CD4-positive, alpha-beta T cell treated with Interleukin-4 for 4 hours (primary cell): ENCODE results near the gene PIGR.
A peak's percentile ranks its signal among the peaks of the same experiment; 100 is the strongest.

Experiments used
- DNase-seq: peaks from one replicate; pipeline ENCODE4 v3.0.0-alpha.2; 2020

Gene PIGR

GRCh38 chr1:206909161-206909882 is 36.9 kb downstream of the PIGR start:
- no peak for DNase-seq

- DNase-seq = no peak
These were observed 38.2 kb downstream of the PIGR start for GRCh38 chr1:206908038-206908437.

- DNase-seq = no peak
These were observed 38.8 kb downstream of the PIGR start for GRCh38 chr1:206907304-206907991.

GRCh38 chr1:206905295-206906164 is 40.7 kb downstream of the PIGR start:
- DNase-seq = peak; percentile 62

- DNase-seq = no peak
These were observed 41.7 kb downstream of the PIGR start for GRCh38 chr1:206904423-206905142.

GRCh38 chr1:206903687-206904086 is 42.6 kb downstream of the PIGR start:
- DNase-seq = no peak

- DNase-seq = no peak
These were observed 43.6 kb downstream of the PIGR start for GRCh38 chr1:206902702-206903101.

GRCh38 chr1:206901944-206902343 is 44.3 kb downstream of the PIGR start:
- no peak for DNase-seq

- DNase-seq = no peak
These were observed 46.1 kb downstream of the PIGR start for GRCh38 chr1:206900149-206900548.

GRCh38 chr1:206899717-206900116 is 46.5 kb downstream of the PIGR start:
- DNase-seq = no peak

- DNase-seq = no peak
These were observed 47.3 kb downstream of the PIGR start for GRCh38 chr1:206898915-206899431.

- DNase-seq = no peak
These were observed 48.0 kb downstream of the PIGR start for GRCh38 chr1:206898089-206898914.

GRCh38 chr1:206897175-206897574 is 49.1 kb downstream of the PIGR start, which contains the start of gene IL24:
Gene IL24 (plus strand): TSS chr1:206897443. CDS start chr1:206897833, 390 bp downstream.
- no peak for DNase-seq

- no peak for DNase-seq
These were observed 50.0 kb downstream of the PIGR start for GRCh38 chr1:206896261-206896660.

- no peak for DNase-seq
These were observed 50.4 kb downstream of the PIGR start for GRCh38 chr1:206895837-206896242.

GRCh38 chr1:206895325-206895724 is 50.9 kb downstream of the PIGR start:
- no peak for DNase-seq

GRCh38 chr1:206893380-206893779 is 52.9 kb downstream of the PIGR start:
- no peak for DNase-seq

GRCh38 chr1:206892351-206892984 is 53.8 kb downstream of the PIGR start:
- no peak for DNase-seq

- DNase-seq = no peak
These were observed 54.9 kb downstream of the PIGR start for GRCh38 chr1:206891412-206891811.

- no peak for DNase-seq
These were observed 55.9 kb downstream of the PIGR start for GRCh38 chr1:206890125-206891060.
